Fibroblast of lung (primary cell): ENCODE data around the gene CRTAC1.

ENCODE experiments used
- EZH2 ChIP-seq: IDR thresholded peaks from 2 replicates; pipeline ENCODE4 v1.5.1; 2012; ENCODE audit warnings: low read length, control low read depth, mild to moderate bottlenecking; ENCODE audit errors: missing control alignments
- TF ChIP-seq, protein P1 (sequence below), 2 donors: IDR thresholded peaks in 1 of 2; conservative IDR thresholded peaks in 1 of 2; 1 replicate in 1 of 2; 2 replicates in 1 of 2; pipeline ENCODE4 v1.5.1; 2011 to 2012; ENCODE audit warnings: low read length in 2 of 2, control low read depth in 1 of 2, inconsistent platforms in 1 of 2, low read depth in 1 of 2, mild to moderate bottlenecking in 1 of 2

DNA sequence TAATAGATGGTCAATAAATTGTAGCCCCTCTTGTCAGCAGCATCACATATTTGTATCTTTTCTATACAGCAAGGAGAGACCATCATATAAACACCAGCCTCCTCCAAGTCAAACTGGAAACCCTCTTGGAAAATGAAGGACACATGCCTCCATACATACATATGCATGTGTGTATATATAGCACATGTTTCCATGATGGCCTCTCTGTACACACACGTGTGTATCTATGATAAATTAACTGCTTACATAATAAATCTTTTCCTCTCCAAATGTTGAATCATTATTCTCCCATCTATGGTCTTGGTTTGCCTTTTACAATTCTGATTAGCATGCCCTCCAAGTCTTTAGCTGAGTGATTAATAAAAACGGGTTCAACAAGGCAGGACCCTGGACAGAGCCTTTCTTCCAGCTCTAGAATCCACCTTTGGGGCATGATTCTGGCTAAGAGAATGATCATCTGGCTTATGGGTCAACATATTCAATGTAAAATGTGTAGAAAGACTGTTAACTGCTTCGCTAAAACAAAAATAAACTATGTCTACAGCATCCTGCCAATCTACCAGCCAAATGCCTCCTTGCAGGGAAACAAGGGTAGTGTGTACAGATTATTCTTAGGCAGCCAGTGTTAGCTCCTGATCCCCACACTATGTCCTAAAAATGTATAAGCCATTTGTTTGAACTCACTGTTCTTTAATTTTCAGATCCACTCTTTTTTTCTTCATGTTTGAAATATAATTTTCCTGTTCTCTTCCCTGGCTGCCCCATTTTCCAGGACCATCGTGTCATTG is 70.0 kb downstream of the CRTAC1 start:
- TF ChIP-seq, protein P1, sequence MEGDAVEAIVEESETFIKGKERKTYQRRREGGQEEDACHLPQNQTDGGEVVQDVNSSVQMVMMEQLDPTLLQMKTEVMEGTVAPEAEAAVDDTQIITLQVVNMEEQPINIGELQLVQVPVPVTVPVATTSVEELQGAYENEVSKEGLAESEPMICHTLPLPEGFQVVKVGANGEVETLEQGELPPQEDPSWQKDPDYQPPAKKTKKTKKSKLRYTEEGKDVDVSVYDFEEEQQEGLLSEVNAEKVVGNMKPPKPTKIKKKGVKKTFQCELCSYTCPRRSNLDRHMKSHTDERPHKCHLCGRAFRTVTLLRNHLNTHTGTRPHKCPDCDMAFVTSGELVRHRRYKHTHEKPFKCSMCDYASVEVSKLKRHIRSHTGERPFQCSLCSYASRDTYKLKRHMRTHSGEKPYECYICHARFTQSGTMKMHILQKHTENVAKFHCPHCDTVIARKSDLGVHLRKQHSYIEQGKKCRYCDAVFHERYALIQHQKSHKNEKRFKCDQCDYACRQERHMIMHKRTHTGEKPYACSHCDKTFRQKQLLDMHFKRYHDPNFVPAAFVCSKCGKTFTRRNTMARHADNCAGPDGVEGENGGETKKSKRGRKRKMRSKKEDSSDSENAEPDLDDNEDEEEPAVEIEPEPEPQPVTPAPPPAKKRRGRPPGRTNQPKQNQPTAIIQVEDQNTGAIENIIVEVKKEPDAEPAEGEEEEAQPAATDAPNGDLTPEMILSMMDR (conservative IDR thresholded peaks at IDR 0.05 in 1 of 2, IDR thresholded peaks at IDR 0.05 in 1 of 2; ENCODE audit: low read depth in 1 of 2, low read length in 2 of 2), result no peak
- no peak for TF ChIP-seq EZH2
